SHP77 (cell line): ENCODE data around the gene FOXK1.

Source experiments
- DNase-seq, 2 experiments: peaks; one replicate each; lab custom pipeline; 2025; lab: John Stamatoyannopoulos, UW

FOXK1 gene

DNA sequence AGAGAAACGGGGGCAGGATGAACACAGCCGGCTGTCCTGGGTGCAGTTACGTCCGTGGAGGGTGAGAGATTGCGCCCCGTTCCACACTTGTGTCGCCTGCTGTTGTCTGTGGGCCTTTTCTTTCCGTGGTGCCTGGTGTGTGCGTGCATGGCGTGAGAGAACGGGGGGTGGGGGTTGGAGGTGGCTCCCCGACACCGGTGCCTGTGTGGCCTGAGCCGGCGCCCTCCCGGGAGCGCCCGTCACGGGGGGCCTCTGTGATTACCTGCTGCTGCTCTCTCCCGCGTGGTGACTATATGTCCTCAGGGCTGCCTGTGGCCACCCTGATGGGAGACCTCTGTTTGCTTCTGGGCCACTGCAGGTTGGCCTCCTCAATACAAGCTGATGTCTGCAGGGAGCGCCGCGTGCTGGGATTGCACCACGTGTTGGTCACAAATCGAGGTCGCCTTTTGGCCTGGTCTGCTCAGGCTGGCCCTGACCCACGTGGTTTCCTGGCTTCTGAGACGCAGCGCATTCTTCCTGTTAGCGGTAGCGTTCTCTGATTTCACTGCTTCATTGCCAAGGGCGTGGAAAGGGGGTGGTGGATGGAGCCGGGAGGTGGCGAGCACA is 82.4 kb downstream of the FOXK1 start:
- DNase-seq, result no peak

DNA sequence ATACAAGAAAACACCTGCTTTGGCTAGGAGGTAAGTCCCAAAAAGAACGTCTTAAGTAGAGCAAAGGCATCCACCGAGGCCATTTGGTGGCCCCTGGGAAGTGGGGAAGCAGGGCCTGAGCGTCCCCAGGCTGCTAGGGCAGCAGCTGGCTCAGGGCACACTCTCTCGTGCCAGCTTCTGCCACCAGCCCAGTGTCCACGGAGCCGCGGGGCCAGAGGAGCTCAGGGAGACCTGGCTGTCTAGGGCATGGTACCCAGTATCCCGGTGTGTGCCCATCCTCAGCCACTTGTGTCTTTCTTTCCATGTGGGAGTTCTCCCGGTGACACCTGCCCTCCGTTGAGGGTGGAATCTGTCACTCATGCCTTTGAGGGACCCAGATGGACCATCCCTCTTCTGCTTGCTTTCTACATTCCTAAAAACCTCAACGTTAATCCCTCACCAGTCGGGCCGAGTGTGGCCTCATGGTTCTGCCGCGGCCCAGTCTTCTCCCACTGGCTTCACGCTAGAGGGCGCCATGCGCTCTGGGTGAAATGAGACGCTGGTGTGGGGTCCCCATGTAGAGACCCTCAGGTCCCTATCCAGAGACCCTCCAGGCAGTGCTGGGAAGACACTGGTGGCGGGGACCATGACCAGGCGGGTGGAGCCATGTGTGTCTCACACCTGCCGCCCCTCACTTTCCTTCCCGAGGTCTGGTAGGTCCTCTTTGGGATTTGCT is 83.8 kb downstream of the FOXK1 start:
- DNase-seq, result no peak

DNA sequence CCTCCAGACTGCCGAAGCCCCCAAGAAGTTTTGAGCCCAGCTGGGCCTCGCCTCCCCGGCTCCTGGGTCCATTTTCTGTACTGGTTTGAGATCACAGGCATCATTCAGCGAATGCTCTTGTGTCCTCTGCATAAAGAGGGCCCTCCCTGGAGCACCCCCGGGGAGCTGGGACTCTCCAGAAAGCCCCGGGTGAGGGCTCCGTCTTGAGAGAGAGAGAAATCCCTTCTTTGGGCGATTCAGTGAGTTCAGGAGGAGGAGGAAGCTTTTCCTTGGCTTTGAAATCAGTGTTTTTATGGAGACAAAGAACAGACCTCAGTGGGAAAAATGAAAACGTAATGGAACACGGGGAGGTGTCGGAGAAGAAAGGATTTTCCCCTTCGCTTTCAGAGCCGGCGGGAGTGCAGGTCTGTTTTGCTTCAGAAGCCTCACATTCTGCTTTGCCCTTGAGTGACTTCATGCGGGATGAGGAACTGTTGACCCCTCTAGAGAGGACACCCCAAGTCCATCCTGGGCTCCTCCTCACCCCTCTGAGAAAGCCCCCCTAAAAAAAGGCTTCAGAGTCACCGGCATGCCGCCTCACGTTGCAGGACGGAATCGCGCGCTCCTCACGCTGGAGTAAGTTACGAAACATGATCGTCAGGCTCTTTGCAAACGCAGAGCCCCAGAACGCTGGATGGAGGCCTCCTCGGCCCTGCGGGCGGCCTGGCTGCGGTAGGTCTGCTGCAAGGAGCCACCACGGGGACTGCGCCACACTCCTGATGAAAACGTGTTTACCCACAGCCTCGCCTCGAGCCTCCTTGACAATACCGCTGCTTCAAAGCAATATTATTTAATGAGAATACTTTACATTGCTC is 84.8 kb downstream of the FOXK1 start:
- DNase-seq, result no peak

DNA sequence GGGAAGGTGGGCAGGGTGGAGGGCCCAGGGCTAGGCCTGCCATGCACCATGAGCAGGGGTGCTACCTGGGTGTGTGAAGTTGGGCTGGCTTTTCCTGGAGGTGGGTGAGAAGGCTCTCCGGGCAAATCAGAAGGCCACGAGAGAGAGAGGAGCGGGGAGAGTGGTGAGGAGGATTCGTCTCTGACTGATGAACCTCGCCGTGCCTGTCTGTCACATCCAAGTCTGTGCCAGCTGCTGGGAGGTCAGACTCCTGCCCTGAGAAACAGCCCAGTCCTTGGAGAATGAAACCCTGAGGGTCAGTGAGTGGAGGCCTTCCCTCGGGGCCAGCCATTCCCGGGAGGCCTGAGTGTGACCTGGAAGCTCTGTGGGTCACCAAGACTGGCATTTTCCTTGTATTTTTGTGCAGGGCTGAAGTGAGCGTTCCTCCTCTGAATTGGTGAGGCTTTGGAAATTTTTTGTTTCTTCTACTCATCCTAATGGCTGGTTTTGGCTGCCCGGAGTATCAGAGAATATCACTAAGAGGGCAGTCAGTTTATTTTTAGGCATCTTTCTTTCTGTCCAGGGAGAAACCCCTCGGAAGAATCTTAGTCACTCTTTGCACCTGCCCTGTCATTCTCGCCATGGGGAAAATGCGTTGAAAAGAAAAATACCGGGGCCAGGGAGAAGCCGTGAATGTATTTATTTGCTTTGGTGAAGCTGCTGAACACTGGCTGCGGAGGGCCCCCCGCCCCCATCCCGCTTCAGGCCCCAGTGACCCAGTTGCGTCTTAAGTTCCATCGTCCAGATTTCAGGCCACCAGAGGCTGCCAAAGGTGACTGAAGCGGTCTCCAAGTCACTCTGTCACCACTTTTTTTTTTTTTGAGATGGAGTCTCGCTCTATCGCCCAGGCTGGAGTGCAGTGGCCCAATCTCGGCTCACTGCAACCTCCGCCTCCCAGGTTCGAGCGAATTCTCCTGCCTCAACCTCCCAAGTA is 86.8 kb downstream of the FOXK1 start:
- no peak for DNase-seq

DNA sequence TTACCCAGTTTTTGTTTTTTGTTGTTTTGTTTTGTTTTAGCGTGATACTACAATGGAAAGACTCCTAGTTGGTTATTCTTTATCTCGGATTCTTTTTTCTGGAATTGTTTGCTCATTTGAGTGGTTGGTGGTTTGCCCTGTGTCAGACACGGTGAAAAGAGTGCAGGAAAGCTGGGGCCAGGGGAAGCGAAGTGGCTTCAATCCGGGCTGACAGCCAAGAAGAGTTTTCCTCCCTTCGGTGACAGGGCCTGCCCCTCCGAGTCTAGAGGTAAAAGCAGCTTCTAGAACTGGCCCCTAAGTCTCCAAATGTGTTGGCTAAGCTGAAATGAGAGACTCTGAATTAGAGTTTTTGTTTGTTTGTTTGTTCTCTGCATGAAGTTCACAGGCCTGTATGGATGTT is 87.7 kb downstream of the FOXK1 start:
- DNase-seq, result peak; percentile 12 to 53

DNA sequence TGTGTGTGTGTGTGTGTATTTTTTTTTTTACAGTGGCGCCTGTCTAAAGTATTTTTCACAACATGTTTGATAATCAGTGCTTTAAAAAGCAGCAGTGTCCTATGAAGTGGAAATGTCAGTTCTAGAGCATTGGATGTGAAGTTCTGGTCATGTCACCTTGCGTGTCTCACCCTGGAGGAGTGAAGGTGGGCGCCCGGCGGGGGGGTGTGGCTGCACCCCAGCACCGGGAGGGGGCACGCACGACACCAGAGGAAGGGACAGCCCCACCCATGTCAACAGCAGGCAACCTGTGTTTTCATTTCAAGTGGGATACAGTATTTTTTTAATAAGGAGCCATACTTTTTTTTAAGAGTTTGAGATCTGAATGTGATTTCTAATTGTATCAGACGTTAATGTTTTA is 88.8 kb downstream of the FOXK1 start:
- DNase-seq, result no peak

DNA sequence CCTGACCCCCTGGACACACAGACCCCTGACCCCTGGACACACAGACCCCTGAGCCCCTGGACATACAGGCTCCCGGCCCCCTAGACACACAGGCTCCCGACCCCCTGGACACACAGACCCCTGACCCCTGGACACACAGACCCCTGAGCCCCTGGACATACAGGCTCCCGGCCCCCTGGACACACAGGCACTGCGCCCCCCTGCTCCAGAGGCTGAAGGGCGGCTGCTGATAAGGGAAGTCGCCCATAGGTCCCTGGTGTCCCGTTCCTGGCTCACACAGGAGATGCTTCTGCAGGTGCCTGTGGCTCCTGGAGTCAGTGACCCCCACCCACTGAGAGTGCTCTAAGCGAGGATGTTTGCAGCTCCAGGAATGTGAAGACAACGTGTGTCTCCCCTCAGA is 89.6 kb downstream of the FOXK1 start:
- DNase-seq, result no peak

DNA sequence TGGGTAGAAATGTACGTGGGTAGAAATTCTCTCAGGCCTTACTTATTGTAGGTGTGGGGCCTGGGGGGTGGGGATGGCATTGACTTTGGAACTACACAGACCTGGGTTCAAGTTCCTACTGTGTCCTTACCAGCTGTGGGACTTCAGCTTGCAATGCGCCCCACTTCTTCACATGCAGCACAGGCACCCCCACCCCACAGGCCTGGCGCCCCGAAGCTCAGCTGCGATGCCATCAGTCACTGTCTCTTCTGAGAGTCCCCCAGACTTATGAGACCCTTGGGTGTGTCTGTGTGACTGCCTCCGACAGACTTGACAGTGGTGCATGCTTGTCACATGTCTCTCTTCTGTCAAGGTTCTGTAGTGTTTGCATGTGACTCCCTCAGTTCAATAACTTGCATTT is 90.2 kb downstream of the FOXK1 start:
- DNase-seq, result no peak

DNA sequence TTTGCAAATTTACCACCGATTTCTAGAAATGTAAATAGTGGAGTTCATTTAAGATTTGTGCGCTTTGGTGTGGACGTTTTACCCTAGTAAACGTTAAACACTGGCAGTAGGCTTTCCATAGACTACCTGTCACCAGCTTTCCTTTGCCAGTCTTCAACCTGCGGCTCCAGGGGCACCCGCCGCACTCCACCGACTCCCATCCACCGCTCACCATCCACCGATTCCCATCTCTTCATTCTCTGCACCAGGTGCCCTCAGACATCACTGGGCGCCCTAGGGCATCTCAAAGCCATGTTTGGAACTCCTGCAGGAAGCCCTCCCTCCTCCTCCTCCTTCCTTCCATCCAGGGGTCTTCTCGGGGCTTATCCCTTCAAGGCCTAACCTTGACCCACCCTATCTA is 91.9 kb downstream of the FOXK1 start:
- no peak for DNase-seq

DNA sequence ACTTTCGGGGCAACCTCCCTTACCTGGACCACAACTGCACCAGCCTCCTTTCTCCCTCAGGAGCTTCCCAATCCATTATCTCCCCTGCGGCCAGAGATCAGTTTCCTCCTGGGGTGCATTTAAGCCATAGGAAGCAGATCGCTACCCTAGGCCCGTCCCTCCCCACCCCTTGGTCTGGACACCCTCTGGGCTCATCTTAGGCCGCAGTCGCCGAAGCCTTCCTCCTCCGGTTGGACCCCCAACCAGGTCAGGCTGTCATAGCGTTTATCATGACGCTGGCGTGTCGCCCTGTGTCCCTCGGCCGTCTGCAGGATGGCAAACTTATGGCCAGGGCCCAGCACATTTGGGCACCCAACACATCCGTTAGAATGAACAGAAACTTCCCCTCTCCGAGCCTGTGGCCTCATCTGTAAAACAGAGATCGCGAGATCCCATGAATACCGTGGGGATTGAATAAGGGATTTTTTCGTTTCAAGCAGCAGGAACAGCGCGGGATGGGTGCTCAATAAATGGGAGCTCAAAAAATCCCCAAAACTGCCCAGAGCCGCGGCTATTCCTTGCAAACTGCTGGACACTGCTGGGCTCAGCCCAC is 92.7 kb downstream of the FOXK1 start:
- DNase-seq, result peak; percentile 26 to 75

DNA sequence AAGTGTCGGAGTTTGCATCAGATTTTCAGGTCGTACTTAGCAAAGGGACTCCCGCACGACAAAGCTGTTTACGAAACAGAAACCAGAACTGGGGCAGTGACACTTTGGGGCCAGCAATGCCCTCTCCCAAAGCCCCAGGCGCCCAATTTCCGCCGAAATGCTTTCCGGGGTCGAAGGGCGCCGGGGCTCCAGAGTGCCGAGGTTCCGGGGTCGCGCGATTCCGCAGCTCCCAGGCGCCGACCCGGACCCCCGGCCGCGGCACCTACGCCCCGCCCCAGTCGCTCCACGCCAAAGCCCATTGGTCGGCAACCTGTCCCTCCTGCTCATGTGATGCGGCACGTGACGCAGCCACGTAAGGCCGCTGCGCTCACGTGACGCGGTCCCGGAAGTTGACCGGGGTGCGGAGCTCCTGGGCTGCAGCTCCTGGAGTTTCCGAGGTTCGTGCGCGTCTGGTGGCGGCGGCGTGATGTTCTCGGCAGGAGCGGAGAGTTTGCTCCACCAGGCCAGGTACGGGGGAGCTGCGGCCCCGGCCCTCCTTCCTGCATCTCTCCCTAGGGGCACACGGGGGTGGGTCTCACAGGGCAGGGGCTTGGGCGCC is 93.3 kb downstream of the FOXK1 start, which contains the start of gene AP5Z1:
Gene AP5Z1 (plus strand): TSS at position 374 of the 598 bp plus-strand sequence. CDS start 93 bp downstream, at position 467.
- DNase-seq, result peak; percentile 97 to 100

DNA sequence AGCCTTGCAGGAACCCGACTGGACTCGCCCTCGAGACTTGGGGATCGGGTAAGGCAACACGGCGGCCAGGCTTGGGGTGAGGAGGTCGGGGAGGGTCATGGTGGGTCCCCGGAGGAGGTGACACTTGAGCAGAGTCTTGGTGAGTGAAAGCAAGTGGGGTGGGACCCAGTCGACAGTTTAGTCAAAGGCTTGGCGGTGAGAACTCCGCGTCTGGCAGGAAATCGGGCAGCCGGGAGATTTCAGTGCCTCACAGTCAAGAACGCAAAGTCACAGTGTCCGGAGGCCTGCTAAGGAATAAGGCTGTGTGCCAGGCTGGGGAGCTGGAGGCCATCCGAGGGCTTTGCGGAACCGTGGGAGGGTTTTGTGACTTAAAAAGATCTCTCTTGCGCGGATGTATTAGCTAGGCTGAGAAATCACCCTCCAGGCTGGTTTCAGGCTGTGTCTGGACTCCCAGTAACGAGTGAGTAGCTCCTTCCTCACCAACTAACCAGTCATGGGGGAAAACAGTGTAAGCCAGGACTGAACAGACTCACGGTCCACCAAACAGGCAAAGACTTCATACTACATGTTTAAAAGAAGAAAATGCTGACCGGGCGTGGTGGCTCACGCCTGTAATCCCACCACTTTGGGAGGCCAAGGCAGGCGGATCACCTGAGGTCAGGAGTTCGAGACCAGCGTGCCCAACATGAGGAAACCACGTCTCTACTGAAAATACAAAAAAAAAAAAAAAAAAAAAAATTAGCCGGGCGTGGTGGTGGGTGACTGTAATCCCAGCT is 93.9 kb downstream of the FOXK1 start:
- no peak for DNase-seq

DNA sequence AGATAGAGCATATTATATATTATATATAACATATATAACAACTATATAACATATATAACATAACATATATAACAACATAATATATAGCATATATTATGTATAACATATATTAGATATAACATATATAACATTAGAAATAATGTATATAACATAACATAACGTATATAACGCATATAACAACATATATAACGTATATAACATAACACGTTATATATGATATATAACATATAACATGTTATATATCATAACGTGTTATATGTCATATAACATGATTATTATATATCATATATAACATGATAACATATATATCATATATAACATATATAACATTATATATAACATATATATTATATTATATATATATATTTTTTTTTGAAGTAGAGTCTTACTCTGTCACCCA is 97.0 kb downstream of the FOXK1 start:
- no peak for DNase-seq

DNA sequence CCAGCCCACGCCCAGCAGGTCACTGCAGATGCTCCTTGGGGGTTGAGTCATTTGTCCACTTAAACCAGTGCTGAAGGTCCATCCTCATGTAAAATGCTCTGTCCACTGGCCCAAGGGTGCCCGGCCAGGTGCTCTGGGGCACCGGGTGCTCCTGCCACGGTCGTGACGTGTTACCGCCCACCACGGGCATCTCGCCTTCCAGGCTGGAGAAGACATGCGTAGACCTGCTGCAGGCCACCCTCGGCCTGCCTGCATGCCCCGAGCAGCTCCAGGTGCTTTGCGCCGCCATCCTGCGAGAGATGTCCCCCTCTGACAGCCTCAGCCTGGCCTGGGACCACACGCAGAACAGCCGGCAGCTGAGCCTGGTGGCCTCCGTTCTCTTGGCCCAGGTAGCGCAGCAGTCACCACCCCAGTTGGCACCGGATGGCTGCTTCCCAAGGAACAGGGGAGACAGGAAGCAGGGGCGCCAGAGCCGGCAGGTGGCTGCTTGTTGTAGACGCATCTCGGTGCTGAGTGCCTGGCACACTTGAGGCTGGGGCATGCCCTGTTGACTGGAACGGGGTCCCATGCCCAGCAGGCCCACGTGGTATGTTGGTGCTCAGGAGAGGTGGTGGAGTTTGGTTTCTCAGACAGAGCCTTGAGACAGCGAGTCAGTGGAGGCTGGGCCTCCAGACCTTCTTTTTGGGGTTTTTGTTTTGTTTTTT is 99.4 kb downstream of the FOXK1 start:
- no peak for DNase-seq

DNA sequence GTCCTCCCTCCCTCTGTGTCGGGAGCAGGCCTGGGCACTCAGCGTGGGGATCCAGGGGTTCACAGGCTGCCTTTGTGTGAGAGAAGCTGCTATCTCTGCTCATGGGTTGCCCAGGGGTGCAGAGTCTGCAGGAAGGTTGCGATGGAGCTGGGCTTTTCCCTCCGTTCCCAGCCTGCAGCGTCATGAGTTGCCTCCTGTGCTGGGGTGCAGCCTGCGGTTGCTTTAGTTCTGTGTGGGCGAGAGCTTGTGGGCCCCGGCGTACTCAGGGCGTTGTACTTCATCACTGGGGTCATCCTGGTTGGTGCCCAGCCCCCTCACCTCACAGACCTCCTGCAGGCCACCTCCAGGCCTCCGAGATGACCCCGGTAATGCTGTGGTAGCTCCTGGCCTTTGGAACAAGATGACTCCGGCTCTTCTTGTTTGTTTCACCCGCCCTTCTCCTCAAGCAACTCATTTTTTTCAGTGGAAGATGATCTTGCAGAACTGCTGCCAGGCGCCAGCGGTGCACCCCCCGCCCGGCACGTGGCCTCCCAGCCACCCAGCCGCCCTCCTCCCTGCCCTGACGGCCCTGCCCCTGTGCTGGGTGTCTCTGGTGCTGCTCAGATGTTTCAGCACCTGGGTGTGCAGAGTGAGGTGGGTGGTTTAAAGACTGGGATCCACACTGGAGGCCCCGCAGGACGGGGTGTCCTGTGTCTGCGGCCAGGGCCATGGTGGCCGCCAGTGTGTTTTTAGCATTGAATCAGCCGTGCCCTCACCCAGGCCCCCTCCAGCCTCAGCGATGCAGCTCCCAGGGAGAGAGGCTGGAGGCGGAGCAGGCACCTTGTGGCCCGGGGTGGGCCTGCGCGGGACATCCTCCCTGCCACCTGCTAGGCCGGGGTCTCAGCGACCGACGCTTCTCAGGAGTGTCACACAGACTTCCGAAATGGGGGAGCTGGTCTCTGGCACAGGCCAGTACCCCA is 100.5 kb downstream of the FOXK1 start:
- no peak for DNase-seq

DNA sequence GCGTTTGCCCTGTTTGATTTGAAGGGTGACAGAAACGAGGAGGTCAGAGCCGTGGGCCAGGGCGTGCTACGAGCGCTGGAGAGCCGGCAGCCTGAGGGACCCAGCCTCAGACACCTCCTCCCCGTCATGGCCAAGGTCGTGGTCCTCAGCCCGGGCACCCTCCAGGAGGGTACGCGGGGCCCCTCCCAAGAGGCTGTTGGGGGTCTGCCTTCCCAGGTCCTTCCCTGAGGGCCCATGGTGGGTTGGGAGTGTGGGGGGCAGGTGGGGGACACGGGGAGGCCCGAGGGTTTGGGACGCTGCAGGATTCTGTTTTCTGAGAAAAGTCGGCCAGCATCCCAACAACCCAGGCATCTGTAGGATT is 101.2 kb downstream of the FOXK1 start:
- DNase-seq, result no peak

DNA sequence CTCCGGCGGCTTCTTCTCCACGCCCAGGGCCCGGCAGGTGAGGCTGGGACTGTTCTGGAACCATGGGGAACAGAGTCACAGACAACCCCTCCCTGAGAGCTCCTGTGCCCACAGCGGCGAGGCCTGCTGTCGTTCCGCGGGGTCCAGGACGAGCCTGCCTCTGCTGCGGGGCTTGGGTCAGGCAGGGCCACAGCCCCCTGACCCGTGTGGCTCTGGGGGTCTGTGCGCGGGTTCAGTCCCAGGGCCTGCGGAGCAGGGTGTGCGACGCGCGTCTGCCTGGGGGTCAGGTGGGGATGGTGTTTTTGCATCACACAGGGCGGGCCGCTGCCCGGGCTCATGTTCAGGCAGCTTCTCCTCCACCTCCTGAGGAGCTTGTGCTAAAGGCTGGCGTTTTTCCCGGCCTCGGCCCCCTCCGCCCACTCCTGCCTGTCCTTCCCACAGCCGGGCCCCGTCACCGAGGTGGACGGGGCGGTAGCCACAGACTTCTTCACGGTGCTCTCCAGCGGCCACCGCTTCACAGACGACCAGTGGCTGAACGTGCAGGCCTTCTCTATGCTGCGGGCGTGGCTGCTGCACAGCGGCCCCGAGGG is 101.8 kb downstream of the FOXK1 start:
- DNase-seq, result no peak

DNA sequence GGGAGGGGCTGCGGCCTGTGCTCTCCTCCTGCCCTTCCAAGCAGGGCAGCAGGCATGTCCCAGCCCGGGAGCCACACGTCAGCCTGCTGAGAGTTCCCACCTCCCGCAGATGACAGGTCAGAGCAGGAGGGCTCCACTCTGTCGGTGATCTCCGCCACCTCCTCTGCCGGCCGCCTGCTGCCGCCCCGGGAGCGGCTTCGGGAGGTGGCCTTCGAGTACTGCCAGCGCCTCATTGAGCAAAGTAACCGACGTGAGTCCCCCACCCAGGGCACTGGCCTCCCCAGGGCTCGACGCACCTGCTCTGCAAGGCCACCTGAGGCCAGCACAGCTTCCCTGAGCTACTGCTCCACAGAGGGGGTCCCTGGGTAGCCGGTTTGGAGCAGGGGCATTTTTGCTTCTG is 102.7 kb downstream of the FOXK1 start:
- DNase-seq, result no peak
